ENCODE measurements around the gene EYA2. TPM values are rescaled to one million over a fixed set of nuclear protein-coding genes. Genes with fewer than 3 reads are reported as not detected.

Gene EYA2
- total and polyA plus RNA-seq, 2 donors (not counting 1 experiment from before 2014, with no cell fraction given), result 1.1 to 2.8 TPM

- Histone ChIP-seq H3K4me1 (ENCODE audit: control insufficient read depth in 2 of 2, insufficient read depth in 2 of 2, low read length in 2 of 2) (no peaks in the 10 kb centered on the region), H2AFZ (ENCODE audit: insufficient read depth, low read depth, low read length, poor library complexity, severe bottlenecking) (no peak overlapping the region), H3K79me2 (ENCODE audit: control insufficient read depth, insufficient read depth, low read length) (no peaks in the 10 kb centered on the region), H3K9me3 (ENCODE audit: control extremely low read depth in 1 of 3, control insufficient read depth in 2 of 3, insufficient read depth in 1 of 3, low read length in 2 of 3) (peaks cover 0 to 3% (median 0%) of the 10 kb centered on the region in 3 donors), H3K4me2 (replicated peaks; ENCODE audit: low read depth, low read length, poor library complexity, severe bottlenecking) (no peak overlapping the region), H3K9ac (ENCODE audit: low read length) (no peak overlapping the region), H4K20me1 (ENCODE audit: control insufficient read depth, insufficient read depth, low read length, poor library complexity, severe bottlenecking) (no peaks in the 10 kb centered on the region), H3K27ac (ENCODE audit: low read length in 2 of 2) (no peak overlapping the region), H3K27me3 (replicated peaks in 1 of 4; ENCODE audit: control extremely low read depth in 1 of 4, control insufficient read depth in 3 of 4, insufficient read depth in 4 of 4, low read length in 3 of 4) (peaks cover 1 to 31% (median 8%) of the 10 kb centered on the region in 4 experiments), H3K4me3 (ENCODE audit: control extremely low read depth in 1 of 5, extremely low read depth in 1 of 5, insufficient read depth in 1 of 5, low read depth in 2 of 5, low read length in 4 of 5) (no peak overlapping the region), H3K36me3 (replicated peaks in 1 of 2; ENCODE audit: control extremely low read depth in 1 of 2, control insufficient read depth in 1 of 2, extremely low read depth in 1 of 2, insufficient read depth in 2 of 2, low read length in 1 of 2) (no peaks in the 10 kb centered on the region)
- Mint-ChIP-seq H3K27ac (no peak overlapping the region), H3K9me3 (ENCODE audit: insufficient read depth) (no peaks in the 10 kb centered on the region), H3K4me1 (peaks cover 2% of the 10 kb centered on the region), H3K4me3 (no peak overlapping the region), H3K27me3 (peaks cover 63% of the 10 kb centered on the region)
- DNase-seq (no peak), ATAC-seq (ENCODE audit: low read depth) (no peak)
- TF ChIP-seq CTCF (IDR thresholded peaks at IDR 0.05) (no peak), EZH2 (IDR thresholded peaks at IDR 0.05; ENCODE audit: borderline replicate concordance, insufficient read depth, low read depth, low read length, poor library complexity, severe bottlenecking) (no peak)
- POLR2A ChIA-PET, result no interaction called here
- intact Hi-C loops (cut with micrococcal nuclease), result no loop called here
- CTCF ChIA-PET, result no interaction called here
- 100% methylated on average over 2 of the region's 3 CpGs for WGBS (ENCODE audit: insufficient coverage)
Measured at GRCh38 chr20:46893051-46893450, 1.6 kb upstream of the EYA2 start.

GRCh38 chr20:46893877-46894578, 615 bp upstream of the EYA2 start:
- Histone ChIP-seq H2AFZ (ENCODE audit: insufficient read depth, low read depth, low read length, poor library complexity, severe bottlenecking) (no peak overlapping the region), H3K36me3 (replicated peaks in 1 of 2; ENCODE audit: control extremely low read depth in 1 of 2, control insufficient read depth in 1 of 2, extremely low read depth in 1 of 2, insufficient read depth in 2 of 2, low read length in 1 of 2) (no peaks in the 10 kb centered on the region), H3K9ac (ENCODE audit: low read length) (no peak overlapping the region), H3K27ac (ENCODE audit: low read length in 2 of 2) (no peak overlapping the region), H3K27me3 (replicated peaks in 1 of 4; ENCODE audit: control extremely low read depth in 1 of 4, control insufficient read depth in 3 of 4, insufficient read depth in 4 of 4, low read length in 3 of 4) (peaks cover 1 to 31% (median 8%) of the 10 kb centered on the region in 4 experiments), H3K79me2 (ENCODE audit: control insufficient read depth, insufficient read depth, low read length) (no peaks in the 10 kb centered on the region), H3K9me3 (ENCODE audit: control extremely low read depth in 1 of 3, control insufficient read depth in 2 of 3, insufficient read depth in 1 of 3, low read length in 2 of 3) (peaks cover 0 to 3% (median 0%) of the 10 kb centered on the region in 3 donors), H3K4me1 (ENCODE audit: control insufficient read depth in 2 of 2, insufficient read depth in 2 of 2, low read length in 2 of 2) (no peaks in the 10 kb centered on the region), H3K4me3 (ENCODE audit: control extremely low read depth in 1 of 5, extremely low read depth in 1 of 5, insufficient read depth in 1 of 5, low read depth in 2 of 5, low read length in 4 of 5) (no peak overlapping the region), H3K4me2 (replicated peaks; ENCODE audit: low read depth, low read length, poor library complexity, severe bottlenecking) (no peak overlapping the region), H4K20me1 (ENCODE audit: control insufficient read depth, insufficient read depth, low read length, poor library complexity, severe bottlenecking) (no peaks in the 10 kb centered on the region)
- no peak for TF ChIP-seq EZH2 (IDR thresholded peaks at IDR 0.05; ENCODE audit: borderline replicate concordance, insufficient read depth, low read depth, low read length, poor library complexity, severe bottlenecking)
- Mint-ChIP-seq H3K27ac (no peak overlapping the region), H3K9me3 (ENCODE audit: insufficient read depth) (no peaks in the 10 kb centered on the region), H3K4me3 (peak overlapping the region; percentile 42), H3K27me3 (peaks cover 68% of the 10 kb centered on the region), H3K4me1 (peaks cover 2% of the 10 kb centered on the region)
- no peak for DNase-seq
- WGBS (ENCODE audit: insufficient coverage), result 12% methylated on average over 5 of the region's 11 CpGs
- intact Hi-C loops (cut with micrococcal nuclease), result no loop called here
- ChIA-PET CTCF (no interaction called here), POLR2A (no interaction called here)
- ATAC-seq (ENCODE audit: low read depth), result no peak

Data from B cell (primary cell).